ENCODE measurements around the gene SDF4.

DNA sequence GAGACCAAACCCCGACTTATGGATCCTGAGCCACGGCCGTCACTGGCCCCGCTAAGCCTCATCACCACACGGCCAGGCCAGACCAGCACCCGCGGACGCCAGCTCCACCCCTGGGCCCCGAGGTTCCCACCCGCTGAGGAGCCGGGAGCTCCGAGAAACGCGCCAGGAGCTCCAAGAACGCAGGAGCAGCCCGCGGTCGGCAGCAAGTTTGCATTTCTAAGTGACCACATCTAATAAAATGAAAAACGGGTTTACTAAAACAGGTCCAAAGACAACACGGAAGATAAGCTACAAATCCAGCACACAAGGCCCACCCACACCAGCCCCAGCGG, 22.8 kb upstream of the SDF4 start:
- TF ChIP-seq GATA2 (IDR thresholded peaks at IDR 0.05; ENCODE audit: low read depth, low read length): no peak
- TF ChIP-seq GATA3 (IDR thresholded peaks at IDR 0.05; ENCODE audit: low read depth, low read length): no peak

All from SH-SY5Y (cell line).